Measurements from ENCODE around the gene MEN1.
"Not testable (repeated sequence)": the region's sequence is repeated elsewhere in the genome, so short reads cannot be mapped to it uniquely, and the experiment has no call there.

MEN1 gene

DNA sequence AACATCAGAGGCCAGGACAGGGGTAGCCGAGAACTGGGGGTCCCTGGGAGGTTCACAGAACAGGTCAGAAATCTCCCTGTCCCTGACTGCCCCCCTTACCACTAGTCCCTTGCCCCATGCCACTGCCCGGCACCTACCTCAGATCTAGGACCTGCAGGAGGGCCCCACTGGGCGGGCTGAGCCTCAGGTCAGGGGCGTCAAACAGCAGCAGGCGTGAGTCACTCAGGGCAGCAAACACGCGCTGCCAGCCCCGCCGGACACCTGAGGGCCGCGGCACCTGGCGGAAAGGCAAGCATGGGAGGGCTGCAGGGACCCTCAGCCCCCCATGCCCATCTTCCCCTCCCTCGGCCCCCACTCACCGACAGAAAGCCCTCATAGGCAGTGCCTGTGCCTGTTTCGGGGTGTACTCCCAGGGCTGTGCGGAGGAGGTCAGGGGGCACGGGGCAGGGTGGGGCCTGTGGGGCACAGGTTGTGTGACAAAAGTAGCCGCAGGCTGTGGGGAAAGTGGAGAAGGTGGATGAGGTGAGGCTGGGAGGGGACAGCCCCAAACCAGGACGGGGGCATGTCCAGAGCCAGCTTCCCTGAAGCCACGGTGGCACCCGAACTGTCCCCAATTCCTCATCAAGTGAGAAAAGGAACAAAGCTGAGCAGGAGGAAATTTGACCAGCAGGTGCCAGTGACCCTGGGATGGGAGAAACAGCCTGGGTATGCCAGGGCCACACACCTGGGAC is 22.3 kb upstream of the MEN1 start:
- ATAC-seq (no peak), DNase-seq (no peak)

DNA sequence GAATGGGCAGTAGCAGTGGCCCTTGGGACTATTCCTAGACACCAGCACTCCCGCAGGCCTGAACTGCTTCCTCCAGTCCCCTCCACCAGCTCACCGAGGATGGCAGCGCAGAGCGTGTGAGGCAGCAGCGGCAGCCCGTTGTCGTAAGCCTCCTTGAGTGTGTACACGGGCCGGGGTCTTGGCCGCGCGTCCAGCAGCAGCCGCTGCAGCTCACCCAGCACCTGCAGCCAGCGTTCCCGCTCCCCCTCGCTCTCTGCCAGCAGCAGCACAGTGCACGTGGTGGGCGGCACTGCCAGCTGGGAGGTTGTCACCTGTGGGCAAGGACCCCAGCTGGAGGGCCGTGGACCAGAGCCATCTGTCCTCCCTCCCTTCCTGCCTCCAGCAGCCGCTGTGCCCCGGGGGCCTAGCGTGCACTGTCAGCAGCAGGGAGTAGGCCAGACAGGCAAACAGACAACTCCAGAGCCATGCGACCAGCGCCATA is 21.1 kb upstream of the MEN1 start:
- no peak for ATAC-seq

DNA sequence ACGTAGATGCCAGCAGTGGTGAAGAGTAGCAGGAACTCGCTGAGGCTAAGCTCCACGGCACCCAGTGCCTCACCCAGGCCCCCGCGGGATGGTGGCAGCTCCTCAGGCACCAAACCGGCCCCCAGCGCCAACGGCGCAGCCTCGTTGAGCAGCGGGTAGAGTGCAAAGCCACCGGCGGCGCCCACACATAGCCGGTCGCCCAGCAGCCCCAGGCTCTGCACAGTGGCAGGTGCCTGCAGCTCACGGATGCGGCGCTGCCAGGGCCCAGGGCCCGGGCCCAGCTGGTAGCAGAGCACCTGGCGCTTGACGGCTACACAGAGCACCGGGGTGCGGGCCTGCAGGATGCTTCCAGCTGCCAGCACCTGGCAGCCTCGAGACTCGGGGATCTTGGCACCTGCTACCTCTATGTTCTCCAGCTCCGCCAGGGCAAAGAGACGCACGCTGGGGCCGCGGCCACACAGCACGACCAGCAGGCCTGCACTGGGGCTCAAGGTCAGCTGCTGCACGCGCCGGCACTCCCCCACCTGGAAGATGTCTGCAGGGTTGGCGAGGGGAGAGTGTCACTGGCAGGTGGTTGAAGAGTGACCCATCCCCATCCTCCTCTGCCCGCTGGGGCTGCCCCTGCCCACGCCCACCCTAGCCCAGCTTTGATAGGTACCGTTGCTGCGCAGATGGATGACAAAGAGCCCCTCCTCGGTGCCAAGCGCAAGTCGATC is 19.3 kb upstream of the MEN1 start:
- no peak for ATAC-seq
- DNase-seq, result no peak

More for the DNA sequence above, 21.1 kb upstream of the MEN1 start:
- DNase-seq, result no peak

DNA sequence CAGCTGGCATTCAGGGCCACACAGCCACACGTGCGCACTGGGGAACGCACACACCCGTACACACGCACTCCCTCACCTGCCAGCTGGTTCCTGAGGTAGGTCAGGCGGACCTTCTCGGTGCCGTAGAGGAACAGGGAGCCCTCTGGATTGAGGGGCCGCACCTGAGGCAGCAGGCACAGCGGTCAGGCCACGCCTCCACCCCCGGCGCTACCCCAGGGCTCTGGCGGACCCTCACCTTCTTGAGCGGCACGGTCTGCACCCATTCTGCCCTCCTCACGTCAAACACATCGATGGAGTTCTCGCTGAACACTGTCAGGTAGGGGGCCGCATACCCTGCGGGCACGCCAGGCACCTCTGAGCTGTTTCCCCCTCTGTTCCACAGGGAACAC is 17.1 kb upstream of the MEN1 start:
- ATAC-seq, result no peak
- no peak for DNase-seq

DNA sequence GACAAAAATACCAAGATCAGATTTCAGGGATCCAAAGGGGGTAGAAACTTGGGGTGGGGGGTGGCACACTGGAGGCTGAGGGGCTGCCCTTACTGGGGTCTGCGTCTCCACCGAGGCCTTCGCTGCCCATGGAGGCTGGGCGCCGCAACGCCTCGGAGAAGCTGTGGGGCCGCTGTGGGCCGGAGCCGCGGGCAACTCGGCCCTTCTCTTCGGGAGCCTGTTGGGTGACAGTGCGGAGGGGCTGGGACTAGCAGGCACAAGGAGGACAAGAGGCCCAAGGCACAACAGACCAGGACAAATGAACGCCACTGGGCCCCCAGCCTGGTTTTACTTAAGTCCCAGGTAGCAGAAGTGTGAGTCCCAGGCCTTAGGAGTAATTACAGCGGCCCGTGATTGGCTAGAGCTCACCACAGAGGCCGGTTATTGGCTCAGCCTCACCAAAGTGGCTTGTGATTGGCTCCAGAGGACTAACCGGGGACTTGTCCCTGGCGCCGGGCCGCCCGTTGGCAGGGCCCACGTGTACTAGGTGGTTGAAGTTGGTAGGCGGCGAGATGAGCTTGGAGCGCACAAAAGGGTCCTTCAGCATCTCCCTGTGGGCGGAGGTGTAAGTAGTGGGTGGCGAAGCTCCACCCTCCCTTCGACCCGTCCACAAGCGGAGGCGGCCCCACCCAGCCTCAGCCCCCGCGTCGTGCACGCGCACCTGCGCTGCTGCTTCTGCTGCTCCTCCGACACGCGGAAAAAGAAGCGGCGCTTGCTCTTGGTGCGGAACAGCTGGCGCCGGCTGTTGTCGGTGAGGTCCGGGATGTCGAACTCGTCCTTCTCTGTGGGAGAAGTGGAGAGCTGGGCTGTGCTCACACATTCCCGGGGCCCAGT is 16.5 kb upstream of the MEN1 start:
- ATAC-seq (no peak), DNase-seq (no peak)

DNA sequence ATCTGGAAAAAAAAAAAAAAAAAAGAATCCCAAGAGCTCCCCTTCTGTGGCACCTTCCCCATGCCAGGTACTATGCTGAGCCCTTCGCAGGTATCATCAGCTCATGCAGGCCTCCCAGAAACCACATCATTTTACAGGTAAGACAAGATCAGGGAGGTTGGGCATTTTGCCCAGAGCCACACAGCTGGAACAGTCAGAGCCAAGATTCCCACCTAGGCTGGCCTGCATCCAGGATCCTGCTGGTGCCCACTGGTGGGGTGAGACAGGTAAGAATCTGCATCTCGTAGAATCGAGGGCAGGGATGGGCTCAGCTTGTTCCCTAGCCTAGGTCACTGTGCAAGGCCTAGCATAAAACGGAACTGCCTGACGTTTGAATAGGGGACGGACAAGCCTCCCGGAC is 15.7 kb upstream of the MEN1 start:
- DNase-seq (no peak), ATAC-seq (no peak)

DNA sequence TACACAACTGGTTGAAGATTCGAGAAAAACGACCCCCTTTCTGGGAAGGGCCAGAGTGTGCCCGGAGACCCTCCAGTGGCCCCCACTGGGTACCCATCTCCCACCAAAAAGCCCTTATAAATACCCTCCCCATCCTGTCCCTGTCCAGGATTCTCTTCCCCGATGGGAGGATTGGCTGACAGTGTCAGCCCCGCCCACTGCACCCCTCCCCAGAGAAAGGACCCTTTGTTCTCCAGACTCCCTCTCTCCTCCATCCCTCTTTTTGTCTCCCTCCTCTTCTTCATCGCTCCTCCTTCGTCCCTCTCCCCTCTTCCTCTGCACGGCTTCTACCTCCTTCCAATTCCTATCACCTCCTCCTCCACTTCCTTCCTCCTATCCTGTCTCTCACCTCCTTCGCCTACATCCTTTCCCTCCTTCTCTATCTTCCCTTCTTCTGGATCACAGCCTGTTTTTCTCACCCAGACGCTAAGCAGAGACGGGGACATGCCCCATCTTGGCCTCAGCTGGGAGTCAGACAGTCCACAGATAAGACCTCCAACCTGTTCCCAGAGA is 13.3 kb upstream of the MEN1 start:
- DNase-seq, result no peak
- ATAC-seq, result no peak

DNA sequence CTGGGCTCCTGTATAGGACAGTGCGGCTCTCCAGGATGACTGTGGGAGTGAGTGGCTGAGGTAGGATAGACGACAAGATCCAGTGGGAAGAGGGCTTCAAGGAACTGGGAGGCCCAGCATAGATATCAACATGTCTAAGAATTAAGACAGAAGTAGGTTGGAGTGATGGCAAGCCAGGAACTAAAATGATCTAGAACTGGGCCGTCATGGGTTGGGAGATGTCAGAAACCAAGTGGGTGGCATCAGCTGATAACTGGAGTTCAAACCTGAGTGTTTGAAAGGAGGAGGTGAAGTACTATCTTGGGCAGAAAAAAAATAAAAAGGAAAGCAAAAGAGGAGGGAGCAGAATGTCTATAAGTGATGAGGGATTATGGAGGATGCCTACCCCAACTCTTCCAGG is 7.1 kb upstream of the MEN1 start:
- DNase-seq (no peak), ATAC-seq (no peak)

DNA sequence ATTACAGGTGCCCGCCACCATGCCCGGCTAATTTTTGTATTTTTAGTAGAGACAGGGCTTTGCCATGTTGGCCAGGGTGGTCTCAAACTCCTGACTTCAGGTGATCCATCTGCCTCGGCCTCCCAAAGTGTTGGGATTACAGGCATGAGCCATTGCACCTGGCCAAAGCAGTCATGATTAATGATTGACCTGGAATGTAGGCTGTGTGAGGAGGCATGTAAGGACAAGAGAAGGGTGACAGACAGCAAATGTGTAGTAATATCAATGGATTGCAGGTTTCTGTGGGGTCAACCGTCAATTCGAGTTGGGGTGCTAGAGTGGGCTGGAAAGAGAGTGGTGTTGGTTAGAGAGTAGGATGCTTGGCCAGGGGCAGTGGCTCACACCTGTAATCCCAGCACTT is 5.1 kb upstream of the MEN1 start:
- ATAC-seq, DNase-seq: not testable (repeated sequence)

DNA sequence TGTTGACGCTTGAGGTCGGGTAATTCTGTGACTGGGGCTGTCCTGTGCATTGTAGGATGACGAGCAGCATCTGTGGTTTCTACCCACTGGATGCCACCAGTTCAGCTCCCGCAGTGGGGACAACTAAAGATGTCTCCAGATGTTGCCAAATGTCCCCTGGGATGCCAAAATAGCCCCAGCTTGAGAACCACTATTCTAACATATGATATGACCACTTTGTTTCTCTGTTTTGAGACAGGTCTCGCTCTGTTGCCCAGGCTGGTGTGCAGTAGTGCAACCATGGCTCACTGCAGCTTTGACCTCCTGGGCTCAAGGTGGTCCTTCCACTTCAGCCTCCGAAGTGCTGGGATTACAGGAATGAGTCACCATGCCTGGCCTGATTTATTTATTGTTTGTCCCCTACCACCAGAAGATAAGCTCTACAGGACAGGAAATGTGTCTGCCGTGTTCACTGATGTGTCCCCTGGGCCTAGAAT is 4.4 kb upstream of the MEN1 start:
- no peak for ATAC-seq

DNA sequence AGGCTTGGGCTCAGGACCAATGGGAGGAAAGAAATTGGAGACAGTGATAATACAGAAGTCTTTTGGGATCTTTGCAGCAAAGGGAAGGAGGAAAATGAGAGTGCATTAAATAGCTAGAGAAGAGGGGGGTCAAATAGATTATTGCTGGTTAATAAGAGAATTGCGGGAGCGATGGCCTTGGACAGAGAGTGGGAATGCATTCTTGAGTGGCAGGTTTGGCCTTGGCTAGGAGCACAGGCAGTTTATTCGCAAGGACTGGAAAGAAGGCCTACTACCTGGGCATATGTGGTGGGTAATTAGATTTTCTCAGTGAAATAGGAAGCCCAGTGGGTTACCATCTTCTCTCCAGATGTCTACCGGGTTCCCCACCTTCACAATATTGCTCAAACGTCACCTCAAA is 3.5 kb upstream of the MEN1 start:
- DNase-seq, result no peak
- no peak for ATAC-seq

More for the DNA sequence above, 4.4 kb upstream of the MEN1 start:
- no peak for DNase-seq

DNA sequence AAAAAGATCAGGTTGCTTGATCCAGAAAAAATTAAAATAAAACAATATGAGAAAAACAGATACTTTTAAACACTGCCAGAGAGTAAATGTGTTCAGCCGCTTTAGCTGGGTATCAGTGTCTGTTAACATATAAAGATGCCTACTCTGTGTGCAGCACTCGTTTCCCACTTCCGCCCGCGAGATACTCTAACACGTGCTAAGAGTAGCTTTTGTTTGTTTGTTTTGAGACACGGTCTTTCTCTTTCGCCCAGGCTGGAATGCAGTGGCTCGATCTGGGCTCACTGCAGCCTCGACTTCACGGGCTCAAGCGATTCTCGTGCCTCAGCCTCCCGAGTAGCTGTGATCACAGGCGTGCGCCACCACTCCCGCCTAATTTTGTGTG is 531 bp upstream of the MEN1 start:
- ATAC-seq (peak; percentile 7), DNase-seq (no peak)

DNA sequence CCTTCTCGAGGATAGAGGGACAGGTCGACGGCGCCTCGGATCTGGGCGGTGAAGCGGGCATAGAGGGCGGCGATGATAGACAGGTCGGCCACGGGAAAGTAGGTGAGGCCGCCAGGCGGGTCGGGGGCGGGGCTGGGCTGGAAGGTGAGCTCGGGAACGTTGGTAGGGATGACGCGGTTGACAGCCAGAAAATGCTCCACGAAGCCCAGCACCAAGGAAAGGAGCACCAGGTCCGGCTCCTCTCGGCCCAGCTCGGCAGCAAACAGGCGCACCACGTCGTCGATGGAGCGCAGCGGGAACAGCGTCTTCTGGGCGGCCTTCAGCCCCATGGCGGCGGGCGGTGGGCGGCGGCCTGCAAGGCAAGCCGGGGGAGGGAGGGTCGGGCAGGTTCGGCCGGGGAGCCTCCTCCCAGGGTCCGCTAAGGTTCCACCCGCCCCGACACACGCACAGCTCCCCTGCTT is 540 bp downstream of the MEN1 start:
- DNase-seq, result peak; percentile 37
- ATAC-seq, result no peak

DNA sequence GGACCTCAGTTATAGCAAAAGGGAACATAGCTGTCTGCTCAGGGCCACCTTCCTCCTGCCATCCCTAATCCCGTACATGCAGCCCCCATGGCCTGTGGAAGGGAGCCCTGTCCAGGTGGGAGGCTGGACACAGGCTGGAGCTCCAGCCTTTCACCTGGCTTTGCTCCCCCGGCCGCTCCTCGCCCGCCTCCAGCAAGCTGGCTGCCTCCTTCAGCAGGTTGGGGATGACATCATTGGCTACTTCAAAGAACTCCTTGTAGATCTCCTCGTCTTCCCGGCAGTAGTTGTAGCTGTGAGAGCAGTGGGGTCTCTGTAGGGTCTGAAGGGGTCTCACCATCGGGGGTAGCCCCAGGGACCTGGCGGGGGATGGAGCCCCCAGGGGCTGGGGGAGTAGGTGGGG is 4.9 kb downstream of the MEN1 start:
- DNase-seq, result no peak
- no peak for ATAC-seq

DNA sequence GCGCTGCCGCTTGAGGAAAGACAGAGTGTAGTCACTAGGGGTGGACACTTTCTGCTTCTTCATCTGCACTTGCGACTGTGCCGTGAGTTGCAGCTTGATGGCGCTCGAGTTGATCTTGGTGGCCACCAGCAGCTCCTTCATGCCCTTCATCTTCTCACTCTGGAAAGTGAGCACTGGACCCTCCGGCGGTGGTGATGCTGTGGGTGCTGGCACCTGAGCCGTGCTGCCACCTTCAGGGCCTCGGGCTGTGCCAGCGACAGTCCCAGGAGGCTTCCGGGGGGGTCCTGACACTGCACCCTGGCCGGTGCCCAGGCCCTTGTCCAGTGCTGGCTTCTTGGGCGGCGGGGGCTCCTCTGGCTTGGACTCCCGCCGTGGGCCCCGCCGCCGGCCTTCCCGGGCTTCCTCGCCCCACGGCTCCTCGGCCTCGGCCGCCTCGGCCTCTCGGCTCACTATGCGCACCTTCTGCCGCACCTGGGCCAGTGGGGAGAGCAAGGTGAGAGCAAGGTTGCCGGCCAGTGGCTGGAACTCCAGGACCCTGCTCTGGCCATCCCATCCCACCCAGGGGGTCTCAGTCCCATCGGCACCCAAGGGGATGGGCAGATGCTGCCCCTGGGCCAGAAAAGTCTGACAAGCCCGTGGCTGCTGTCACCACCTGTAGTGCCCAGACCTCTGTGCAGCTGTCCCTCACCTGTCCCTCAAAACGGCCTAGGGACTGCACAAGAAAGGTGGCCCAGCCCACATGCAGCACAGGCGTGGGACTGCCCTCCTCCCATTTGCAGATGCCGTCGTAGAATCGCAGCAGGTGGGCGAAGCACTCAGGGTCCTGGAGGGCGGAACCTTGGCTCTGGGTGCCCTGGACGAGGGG is 5.8 kb downstream of the MEN1 start:
- ATAC-seq (no peak), DNase-seq (no peak)

DNA sequence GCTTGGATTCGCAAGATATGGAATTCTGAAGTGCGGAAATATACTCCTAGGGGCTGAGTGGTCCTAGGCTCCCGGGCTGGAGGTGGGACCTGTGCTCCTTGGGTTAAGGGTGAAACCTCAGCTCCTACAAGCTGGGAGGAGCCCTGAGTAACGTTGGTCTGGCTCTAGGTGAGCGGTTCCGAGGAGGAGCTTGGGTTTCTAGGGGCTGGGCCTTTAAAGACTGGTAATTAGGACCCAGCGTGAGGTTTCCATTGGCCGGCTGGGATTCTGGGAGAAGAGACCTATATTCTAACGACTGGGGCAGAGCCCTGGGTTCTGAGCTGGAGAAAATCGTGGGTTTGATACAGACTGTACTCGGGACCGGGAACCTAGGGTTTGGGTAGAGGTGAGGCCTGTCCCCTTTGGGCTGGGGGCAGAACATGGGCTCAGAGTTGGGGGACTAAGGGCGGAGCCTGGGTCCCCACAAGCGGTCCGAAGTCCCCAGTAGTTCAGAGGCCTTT is 6.5 kb downstream of the MEN1 start:
- ATAC-seq, result no peak
- DNase-seq, result no peak

DNA sequence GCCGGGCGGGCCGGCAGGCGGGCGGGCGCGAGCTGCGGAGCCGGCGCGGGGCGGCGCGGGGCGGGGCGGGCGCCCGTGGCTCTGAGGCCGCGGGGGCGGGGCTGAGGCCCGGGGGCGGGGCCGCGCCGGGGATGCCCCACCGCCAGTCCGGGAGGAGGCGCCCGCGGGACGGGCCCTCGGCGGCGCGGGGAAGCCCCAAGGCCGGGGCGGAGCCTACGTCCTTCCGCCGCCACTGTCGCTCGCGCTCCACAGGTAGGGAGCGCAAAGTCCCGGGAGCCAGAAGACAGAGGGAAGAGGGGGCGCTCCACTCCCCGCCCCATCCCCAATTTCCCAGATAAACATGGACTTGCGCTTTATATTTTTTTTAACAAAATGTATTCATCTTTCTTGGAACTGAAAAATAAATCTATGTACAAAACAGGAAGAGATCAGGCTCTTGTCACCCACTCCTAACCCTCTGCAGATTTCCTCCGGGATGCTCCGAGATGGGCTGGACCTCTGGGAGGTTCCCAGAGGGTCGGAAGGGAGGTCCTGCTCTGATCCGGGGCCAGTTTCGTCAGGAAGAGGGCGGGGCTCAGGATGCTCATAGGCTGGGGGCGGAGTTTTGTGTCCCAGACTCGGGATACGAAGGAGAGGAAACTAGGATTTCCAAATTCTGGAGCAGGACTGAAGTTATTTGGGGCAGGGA is 7.0 kb downstream of the MEN1 start, which contains the start of gene MAP4K2:
MAP4K2 (minus strand) TSS at position 57 of the 688 bp plus-strand sequence. CDS start 65 bp downstream, outside the sequence.
- peak; percentile 83 for ATAC-seq
- DNase-seq, result peak; percentile 91

DNA sequence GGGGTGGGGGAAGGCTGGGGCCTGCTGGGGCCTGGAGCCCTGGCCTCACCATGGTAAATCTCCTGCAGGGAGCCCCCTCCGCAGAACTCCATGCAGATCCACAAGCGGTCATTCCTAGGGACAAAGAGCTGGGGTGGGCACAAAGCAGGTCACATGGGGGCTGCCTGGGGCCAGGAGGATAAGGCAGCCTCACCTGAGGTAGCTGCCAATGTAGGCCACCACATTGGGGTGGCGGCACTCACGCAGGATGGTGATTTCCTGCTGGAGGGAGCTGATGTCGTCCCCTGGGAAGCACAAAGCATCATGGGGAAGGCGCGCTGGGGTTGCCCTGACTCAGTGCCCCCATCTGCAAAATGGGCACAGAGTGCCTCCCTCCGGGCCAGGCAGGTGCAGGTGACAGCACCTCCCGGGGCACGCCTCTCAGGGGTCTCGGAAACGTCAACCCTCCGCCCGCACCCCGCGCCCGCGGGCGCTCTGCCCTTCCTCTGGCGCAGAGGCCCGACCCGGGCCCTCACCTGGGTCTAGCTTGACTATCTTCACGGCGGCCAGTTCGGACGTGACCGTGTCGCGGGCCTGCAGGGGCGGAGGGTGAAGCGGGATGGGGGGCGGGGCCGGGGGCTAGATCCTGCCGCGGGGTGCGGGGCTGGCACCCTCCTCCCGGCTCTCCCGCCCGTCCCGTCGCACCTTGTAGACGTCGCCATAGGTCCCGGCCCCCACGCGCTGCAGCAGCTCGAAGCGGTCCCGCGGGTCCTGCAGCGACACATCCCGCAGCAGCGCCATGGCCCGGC is 7.8 kb downstream of the MEN1 start:
- ATAC-seq (peak; percentile 36), DNase-seq (peak; percentile 60)

DNA sequence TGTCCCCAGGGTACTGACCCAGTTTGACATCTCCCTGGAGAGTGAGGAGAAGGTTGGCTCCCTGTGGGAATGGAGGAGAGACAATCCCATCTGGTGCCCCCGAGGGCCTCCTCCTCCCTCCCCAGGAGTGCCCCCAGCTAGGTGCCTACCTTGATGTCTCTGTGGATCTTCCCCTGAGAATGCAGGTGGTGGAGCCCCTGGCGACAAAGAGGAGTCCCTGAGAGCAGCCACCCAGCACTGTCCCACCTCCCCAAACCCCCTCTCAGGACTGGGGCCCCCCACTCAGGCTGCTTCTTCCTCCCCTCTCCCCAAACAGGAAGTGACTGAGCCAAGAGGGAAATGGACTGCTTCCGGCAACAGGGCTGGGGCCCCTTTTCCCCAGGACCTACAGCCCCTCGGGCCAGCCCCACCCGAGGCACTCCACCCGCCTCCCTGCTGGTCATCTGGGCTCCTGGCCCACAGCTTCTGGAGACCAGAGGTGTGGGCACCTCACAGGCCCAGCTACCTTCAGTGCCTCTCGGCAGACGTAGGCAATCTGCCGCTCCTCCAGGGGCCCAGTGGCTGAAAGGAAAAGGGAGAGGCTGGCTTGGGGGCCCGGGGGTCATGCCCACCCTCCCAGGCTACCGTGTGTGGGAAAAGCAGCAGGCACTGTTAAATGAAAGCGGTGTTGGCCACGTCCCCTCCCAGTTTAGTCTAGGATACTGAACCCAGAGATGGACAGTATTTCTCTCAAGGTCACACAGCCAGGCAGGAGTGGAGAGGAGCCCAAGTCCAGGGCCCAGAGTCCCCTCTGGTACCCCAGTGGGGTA is 8.6 kb downstream of the MEN1 start:
- DNase-seq (no peak), ATAC-seq (no peak)
